HG03354 (cell line): ENCODE results near the gene AP3D1.
A peak's percentile ranks its signal among the peaks of the same experiment; 100 is the strongest.

Experiments used
- ATAC-seq: cut with Tn5 transposase; IDR thresholded peaks from one replicate; pipeline ENCODE4 v1.9.1; 2021; ENCODE audit warnings: mild to moderate bottlenecking; ENCODE audit not compliant: unreplicated experiment, poor library complexity, severe bottlenecking

The AP3D1 gene

DNA sequence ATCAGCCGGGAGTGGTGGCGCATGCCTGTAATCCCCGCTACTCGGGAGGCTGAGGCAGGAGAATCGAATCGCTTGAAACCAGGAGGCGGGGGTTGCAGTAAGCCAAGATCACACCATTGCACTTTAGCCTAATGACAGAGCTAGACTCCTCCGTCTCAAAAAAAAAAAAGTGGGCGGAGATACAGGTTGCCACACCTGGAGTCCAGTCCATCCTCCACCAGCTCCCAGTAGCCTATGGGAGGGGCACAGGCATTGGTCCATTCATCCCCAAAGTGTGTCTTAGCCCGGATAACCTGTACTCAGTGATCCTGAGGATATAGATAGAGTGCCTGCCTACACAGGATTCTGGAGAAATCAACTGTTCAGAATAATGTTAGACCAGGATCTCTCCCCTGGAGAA lies 9.0 kb upstream of the AP3D1 start:
- ATAC-seq, result no peak

DNA sequence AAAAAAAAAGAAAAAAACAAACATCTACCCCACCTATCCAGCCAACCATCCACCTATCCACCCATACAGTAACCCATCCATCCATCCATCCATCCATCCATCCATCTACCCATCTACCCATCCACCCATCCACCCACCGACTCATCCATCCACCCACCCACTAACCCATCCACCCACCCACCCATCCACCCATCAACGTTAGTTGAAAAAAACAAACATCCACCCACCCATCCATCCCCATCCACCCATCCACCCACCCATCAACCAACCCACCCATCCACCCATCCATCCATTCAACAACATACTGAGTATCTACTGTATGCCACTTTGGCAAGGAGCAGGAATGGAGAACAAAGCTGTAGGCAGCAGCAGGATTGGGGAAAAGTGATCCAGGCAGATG lies 6.1 kb upstream of the AP3D1 start:
- ATAC-seq, result no peak

DNA sequence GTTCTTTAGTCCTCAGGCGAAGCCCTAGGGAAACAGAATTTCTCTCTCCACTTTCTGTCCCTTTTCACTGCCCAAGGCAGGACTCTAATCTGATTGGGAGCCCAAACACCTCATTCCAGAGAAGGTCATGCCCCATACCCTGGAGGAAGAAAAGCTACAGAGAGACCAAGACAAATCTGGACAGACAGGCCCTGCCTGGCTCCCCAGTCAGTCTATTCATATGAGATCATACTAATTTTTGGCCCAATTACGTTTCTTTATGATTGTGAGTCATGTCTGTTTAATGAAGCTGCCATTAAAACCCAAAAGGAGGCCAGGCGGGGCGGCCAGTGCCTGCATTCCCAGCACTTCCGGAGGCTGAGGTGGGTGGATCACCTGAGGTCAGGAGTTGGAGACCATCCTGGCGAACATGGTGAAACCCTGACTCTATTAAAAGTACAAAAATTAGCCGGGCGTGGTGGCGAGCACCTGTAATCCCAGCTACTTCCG lies 3.3 kb upstream of the AP3D1 start:
- ATAC-seq, result no peak

DNA sequence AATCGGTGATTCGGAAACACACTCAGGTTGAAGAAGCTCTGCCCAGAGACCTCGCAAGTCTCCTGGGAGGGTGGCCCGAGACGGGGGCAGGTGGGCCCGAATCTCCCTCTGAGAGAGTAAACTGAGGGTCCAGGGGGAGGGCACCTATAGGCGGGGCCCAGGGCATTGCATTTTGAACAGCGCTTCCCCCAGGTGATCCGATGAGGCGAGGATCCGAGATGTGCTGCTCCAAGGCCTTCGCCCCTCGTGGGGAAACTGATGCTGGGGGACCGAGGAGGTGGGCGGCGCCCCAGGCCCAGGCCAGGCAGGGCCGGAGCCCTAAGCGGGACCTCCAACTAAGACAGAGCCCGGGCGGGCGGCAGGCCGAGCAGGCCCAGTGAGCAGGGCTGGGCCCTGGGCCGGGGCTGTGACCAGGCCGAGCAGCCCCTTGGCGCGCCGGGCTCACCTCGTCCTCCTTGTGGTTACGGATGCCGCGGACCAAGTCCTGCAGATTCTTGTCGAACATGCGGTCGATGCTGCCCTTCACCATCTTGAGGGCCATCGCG lies 500 bp downstream of the AP3D1 start:
- peak; percentile 27 for ATAC-seq

DNA sequence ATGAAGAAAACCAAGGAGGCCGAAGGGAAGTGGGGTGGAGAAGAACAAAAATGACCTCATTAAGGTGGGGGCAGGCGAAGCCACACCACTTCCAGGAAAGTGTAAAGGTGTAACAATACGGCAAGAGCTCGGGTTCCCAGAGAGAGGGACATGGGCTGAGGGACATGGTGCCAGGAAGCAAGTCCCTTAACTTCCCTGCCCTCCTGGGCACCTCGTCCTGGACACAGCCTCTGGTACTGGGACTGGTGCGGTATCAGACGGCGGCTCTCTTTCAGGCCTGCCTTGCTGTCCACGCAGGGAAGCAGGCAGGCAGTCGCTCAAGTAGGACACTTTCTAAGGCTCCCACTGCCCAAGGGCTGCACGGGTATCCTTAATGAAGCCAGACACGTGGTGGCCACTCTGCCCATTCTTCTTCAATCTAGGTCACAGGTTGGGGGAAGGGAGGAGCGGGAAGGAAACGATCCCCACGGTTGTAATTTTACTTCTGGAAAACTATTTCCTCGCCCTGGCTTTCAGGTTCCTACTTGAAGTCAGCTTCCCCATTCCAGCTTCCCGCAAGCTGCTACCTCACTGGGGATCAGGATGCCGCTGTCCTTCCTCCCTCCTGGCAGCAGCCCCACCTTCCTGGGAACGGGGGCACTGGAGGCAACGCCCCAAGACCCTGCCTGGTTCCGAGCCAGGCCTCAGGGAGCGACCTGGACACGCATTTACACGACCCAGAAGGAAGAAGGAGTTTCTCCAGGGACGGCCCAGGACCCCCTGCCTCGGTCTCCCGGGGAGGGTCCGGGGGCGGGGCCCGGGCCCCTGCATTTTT lies 1.2 kb downstream of the AP3D1 start:
- no peak for ATAC-seq

DNA sequence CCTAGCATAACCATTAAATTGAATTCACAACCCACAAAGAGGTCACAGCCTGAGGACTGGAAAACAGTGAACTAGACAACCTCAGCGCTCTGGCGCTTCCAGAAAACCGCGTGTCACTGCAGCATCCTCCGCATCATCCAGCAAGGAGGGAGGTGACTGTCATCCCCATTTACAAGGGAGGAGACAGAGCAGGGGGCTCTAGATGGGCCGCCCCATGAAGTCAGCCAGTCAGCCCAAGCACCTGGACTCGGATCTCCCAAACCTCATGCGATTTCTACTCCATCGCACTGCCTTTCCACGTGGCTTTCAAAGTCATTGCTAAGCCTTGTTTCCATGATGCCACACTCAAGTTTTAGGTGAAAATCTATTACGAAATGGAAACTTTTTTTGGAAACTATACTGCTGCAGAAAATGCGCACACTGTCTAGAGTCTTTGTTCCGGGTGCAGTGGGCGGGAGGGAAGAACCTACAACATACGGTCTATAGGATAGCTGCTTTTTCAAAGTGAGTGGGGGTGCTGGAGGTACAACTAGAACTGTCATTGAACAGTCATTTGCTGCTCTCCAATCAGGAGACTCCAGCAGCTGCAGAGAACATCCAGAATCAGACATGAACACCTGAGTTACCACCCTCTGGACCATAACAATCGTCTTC lies 2.8 kb downstream of the AP3D1 start:
- ATAC-seq, result no peak

DNA sequence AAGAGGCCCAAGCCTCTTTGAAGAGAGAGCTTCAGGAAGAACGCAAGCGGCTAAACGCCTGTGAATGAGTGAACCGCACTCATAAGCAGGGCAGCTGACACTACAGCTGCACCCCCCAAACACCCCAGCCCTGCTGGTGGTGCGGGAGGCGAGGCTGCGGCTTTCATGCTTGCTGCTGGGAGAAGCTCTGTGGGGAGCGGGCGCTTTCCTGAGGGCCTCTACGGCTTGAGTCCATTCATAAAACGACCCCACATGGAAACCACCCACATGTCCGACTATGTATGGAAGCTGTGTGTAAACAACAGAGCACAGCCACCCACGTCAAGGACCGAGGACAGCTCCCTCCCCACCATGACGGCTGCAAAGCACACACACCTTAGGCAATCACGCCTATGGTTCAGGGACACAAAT lies 5.5 kb downstream of the AP3D1 start:
- ATAC-seq, result no peak

DNA sequence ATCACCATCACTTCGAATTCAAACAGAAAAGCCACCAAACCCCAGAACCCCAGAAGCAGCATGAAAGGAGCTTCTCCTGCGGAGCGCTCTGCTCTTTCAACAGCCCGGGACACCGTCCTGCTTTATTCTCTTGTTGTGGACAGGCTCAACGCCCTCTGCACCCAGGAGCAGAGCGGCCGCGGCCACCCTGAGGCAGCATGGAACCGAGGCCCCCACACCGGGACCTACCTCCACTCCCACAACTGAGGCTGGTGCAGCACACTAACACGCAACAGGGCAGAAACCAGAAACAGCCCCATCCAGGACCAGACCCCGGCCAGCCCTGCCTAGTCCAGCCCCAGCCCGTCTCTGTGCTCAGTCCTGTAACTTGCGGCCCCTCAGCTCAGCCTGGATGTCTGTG lies 7.2 kb downstream of the AP3D1 start:
- no peak for ATAC-seq

DNA sequence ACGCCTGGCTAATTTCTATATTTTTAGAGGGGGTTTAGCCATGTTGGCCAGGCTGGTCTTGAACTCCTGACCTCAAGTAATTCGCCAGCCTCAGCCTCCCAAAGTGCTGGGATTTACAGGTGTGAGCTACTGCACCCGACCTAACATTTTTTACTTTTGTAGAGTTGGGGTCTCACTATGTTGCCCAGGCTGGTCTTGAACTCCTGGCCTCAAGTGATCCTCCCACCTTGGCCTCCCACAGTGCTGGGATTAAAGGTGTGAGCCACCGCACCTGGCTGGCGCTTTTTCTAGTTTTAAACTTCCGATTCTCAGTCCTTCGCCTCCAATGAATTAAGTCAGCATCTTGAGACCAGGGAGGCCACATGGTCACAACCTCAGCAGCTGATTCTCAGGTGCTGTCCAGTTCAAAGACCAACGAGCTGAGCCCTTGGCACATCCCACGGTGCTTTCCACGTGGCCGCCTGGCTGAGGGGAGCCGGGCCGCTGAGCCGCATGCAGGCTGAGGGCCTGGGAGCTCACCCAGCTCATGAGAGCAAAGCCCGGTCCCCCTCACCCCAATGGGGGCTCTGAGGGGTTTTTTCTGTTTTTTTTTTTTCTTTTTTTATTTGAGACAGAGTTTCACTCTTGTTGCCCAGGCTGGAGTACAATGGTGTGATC lies 9.1 kb downstream of the AP3D1 start:
- no peak for ATAC-seq

DNA sequence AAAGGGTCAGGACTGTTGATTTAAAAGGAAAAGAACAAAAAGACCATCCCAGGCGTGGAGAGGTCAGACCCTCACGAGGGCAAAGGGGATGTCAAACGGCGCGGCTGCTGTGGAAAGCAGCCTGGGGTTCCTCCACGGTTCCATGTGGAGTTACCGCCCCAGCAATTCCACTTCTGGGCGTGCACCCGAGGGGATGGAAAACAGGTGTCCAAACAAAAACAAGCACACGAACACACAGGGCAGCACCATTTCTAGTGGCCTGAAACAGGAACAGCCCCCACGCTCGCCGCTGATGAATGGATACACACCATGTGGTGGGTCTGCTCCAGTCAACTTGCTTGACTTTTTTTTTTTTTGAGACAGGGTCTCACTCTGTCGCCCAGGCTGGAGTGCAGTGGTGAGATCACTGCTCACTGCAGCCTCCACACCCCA lies 11.2 kb downstream of the AP3D1 start:
- ATAC-seq, result no peak

DNA sequence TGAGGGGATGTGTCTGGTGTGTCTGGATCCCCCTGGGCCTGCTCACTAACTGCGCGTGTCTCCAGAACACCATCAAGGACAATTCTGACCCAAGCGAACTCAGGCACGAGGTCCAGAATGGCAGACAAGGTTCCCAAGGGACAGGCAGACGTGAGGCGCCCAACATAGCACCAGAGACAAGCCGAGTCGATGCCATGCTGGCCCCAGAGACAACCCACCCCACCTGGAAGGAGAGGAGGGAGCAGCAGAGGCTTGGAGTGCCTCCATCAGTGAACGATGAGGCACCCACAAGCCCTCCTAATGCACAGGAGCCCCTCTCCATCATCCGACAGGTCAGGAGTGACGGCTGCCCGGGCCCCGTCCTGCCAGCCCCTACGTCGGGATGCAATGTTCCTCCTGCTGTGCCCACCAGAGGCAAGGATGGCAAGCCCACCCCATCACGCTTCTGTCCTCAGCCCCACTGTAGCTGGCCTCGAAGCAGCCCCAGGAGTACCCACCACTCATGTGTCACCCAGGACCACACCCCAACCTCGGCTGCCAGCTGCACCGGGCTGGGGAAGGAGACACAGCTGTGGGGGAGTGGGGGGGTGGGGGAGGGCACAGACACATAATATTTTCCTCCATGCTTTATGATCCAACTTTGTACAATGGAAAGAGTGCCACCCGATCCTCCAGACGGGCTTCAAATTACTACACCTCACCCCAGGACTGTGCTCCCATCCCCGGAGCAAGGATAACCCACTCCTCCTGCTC lies 11.8 kb downstream of the AP3D1 start:
- ATAC-seq, result no peak

DNA sequence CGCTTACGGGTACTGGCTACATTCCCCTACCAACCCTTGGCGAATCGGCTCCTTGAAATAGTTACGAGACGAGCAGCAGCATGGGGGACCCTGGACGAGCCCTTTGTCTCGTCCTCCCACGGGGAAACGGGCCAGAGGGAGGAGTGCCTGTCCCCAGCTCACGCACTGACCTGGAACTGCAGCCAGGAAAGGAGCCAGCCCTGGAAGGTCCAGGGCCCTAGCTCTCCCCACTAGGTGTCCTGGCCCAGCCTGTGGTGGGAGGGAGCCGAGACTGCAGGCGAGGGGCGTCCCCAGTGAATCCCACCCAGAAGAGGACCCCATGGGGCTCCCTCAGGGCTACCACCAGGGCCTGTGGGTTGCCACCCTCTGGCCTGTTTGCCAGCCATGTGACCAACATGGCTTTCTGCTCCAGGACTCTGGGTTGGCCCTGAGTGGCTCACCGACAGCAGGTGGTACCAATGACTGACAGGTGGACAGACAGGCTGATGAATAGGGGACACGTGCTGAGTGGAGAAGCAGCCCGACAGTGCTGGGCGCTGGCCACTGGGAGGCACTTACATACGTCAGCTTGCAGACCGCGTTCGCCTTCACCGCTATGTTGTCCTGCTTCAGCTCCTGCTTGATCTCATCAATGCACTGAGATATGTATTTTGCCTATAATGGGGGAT lies 13.2 kb downstream of the AP3D1 start:
- no peak for ATAC-seq

DNA sequence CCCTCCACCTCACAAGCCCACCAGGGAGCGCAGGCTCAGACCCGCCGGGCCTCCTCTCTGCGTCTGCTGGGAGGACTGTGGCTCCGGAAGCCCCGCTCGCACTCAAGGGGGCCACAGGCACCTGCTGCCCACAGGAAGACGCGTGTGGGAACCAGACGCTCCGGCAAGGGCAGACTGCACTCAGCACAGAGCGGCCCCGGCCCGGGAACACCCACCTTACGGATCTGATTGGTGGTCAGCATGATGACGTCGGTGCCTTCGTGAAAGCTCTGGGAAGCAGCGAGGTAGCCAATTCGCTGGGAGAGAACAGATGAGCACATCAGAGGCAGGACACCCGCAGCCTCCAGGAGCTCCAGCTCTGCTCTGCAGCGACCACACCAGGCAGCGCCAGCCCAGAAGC lies 14.6 kb downstream of the AP3D1 start:
- ATAC-seq, result no peak

DNA sequence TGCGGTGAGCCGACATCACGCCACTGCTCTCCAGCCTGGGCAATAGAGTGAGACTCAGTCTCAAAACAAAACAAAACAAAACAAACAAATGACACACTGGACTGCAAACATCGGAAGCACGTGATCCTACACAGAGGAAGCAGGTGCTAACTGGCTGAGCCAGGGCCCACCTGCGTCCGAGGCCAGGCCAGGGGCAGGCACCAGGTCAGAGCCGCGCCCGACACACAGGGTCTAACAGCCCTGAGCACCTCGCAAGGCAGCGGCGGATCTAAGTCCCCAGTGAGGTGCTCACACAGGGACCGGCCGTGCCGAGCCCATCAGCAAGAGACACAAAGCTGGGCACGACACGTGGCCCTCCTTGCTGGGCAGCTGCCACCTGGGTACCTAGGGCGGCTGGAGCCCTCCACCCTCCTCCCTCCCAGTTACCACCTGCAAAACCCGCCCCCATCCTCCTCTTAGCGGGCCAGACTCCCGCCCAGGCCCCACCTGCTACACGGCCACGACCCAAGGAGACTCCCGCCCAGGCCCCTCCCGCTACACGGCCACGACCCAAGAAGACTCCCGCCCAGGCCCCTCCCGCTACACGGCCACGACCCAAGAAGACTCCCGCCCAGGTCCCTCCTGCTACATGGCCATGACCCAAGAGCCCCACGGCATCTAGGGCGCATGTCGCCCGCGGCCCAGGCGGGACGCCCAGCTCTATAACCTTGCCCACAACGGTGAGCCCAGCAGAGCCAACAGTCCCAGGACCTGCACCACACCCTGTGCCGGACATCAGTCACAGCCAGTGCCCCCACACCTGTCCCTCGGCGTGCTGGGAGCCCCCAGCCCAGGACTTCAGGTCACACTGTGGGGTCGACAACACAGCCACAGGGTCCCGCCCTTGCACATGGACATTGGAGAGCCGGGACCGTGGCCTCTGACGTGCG lies 15.6 kb downstream of the AP3D1 start:
- ATAC-seq, result no peak

DNA sequence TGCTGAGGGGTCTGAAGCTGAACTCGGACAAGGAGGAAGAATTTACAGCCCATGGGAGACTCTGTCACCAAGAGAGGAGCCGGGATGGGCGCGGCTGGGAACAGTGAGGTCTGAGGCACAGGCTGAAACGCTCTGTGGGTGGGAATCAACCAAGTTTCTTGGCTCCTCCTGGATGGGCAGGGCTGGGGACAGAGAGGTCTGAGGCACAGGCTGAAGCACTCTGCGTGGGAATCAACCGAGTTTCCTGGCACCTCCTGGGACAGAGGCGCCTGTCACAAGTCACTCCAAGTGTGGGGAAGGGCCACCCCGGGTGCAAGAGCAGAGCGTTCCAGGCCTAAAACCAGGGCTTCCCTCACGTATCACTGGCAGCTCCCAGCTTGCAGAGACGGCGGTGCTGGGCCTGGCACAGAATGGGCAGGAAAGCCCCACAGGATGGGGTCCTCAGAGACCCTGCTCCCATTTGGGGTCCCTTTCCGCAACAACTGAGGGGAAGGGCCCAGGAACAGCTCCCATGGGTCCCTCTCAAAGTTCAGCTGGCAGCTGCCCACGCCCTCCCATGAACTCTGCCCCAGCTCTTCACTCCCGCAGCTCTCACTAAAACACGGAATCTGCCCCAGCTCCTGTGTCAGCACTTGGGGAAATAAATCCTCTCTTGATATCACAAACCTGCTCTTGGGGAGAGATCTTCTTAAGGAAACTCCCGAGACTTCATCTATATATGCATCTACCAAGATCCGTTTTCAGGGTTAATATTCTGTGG lies 18.5 kb downstream of the AP3D1 start:
- ATAC-seq, result no peak

DNA sequence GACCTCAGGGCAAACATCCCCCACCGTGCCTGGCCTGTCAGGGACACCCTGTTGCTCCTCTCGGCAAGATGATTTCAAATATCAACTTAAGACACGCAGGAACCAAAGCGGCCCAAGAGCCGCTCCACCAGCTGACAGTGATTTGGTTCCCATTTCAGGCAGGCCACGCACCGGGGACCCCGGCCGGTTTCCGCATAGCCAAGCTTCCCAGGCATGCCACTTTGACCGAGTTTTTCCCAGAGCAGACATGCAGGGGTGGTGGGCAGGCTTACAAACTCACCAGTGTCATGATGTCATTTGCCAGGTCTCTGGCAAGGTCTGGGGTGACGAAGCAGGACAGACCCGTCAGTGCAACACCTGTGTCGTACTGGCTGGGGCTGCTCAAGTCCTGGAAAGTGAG lies 19.2 kb downstream of the AP3D1 start:
- no peak for ATAC-seq
